K562 (cell line): Measurements from ENCODE around the gene RAB31. TPM values are rescaled to one million over a fixed set of nuclear protein-coding genes. Genes with fewer than 3 reads are reported as not detected.

Experiments
- BRD4 ChIP-seq: fragments of 200-600 bp; sonication (generic); IDR thresholded peaks from 2 replicates; pipeline ENCODE4 v1.6.1; 2017; ENCODE audit warnings: inconsistent platforms
- CREB1 ChIP-seq, 2 experiments: sonication (generic) in 1 of 2; formaldehyde crosslinking in 1 of 2; IDR thresholded peaks; 2 replicates each; pipeline versions ENCODE4 v1.6.1 to v1.8.0; 2012 to 2022; ENCODE audit warnings: inconsistent platforms in 1 of 2, mild to moderate bottlenecking in 1 of 2, missing genetic modification reagents in 1 of 2, moderate library complexity in 1 of 2
- DNMT1 ChIP-seq: fragments of 450-650 bp; IDR thresholded peaks from 2 replicates; pipeline ENCODE4 v1.6.1; 2016; ENCODE audit warnings: antibody characterized with exemption, mild to moderate bottlenecking
- ETS2 ChIP-seq: IDR thresholded peaks from 2 replicates; pipeline ENCODE4 v1.6.1; 2016; ENCODE audit warnings: borderline replicate concordance, missing genetic modification characterization, mild to moderate bottlenecking, moderate library complexity, missing compliant biosample characterization; ENCODE audit not compliant: poor library complexity, severe bottlenecking
- GTF2B ChIP-seq: IDR thresholded peaks from 2 replicates; pipeline ENCODE4 v1.6.1; 2011; ENCODE audit not compliant: insufficient read length; ENCODE audit errors: extremely low read depth
- HIVEP1 ChIP-seq: fragments of 250-450 bp; sonication (Bioruptor Pico); IDR thresholded peaks from 2 replicates; pipeline ENCODE4 v1.4.0; 2020; ENCODE audit warnings: mild to moderate bottlenecking
- IRF2 ChIP-seq: sonication (generic); formaldehyde crosslinking; IDR thresholded peaks from 2 replicates; pipeline ENCODE4 v1.8.1; 2022; ENCODE audit warnings: mild to moderate bottlenecking, missing genetic modification reagents
- KAT8 ChIP-seq: fragments of 450-650 bp; IDR thresholded peaks from 2 replicates; pipeline ENCODE4 v1.6.1; 2016; ENCODE audit warnings: low read depth, mild to moderate bottlenecking
- MTA2 ChIP-seq: fragments of 450-650 bp; IDR thresholded peaks from 2 replicates; pipeline ENCODE4 v1.6.1; 2016; ENCODE audit warnings: low read depth
- NRF1 ChIP-seq, 2 experiments: fragments of 450-650 bp; IDR thresholded peaks in 1 of 2; conservative IDR thresholded peaks in 1 of 2; 2 replicates each; pipeline ENCODE4 v1.6.1; 2014; ENCODE audit warnings: mild to moderate bottlenecking in 2 of 2
- PHF8 ChIP-seq: fragments of 200-600 bp; sonication (generic); IDR thresholded peaks from 2 replicates; pipeline ENCODE4 v1.6.1; 2012; ENCODE audit warnings: mixed run types, mild to moderate bottlenecking, inconsistent platforms, low read length, moderate library complexity, borderline replicate concordance
- SAFB ChIP-seq: fragments of 200-400 bp; formaldehyde crosslinking; IDR thresholded peaks from 2 replicates; pipeline ENCODE4 v1.6.1; 2017; ENCODE audit warnings: low read depth, low read length, borderline replicate concordance
- SAFB2 ChIP-seq: fragments of 200-400 bp; formaldehyde crosslinking; IDR thresholded peaks from 2 replicates; pipeline ENCODE4 v1.6.1; 2018; ENCODE audit warnings: borderline replicate concordance, low read length, low read depth, moderate library complexity; ENCODE audit not compliant: severe bottlenecking
- SIN3B ChIP-seq: fragments of 450-650 bp; IDR thresholded peaks from 2 replicates; pipeline ENCODE4 v1.6.1; 2017; ENCODE audit warnings: low read depth, mild to moderate bottlenecking, moderate library complexity
- SMARCE1 ChIP-seq: fragments of 450-650 bp; IDR thresholded peaks from 2 replicates; pipeline ENCODE4 v1.7.1; 2016; ENCODE audit warnings: mild to moderate bottlenecking
- SRSF1 ChIP-seq: fragments of 200-400 bp; formaldehyde crosslinking; IDR thresholded peaks from 2 replicates; pipeline ENCODE4 v1.6.1; 2017; ENCODE audit warnings: mild to moderate bottlenecking, low read depth, low read length, moderate library complexity
- ZNF263 ChIP-seq: sonication (generic); formaldehyde crosslinking; IDR thresholded peaks from 2 replicates; pipeline ENCODE4 v1.8.0; 2022; ENCODE audit warnings: mild to moderate bottlenecking, missing genetic modification reagents, borderline replicate concordance
- ZNF696 ChIP-seq: fragments of 250-450 bp; sonication (Bioruptor Pico); conservative IDR thresholded peaks from 2 replicates; pipeline ENCODE4 v1.4.0; 2020; ENCODE audit warnings: mild to moderate bottlenecking, moderate library complexity
- ZNF75A ChIP-seq: fragments of 450-650 bp; formaldehyde crosslinking; IDR thresholded peaks from 2 replicates; pipeline ENCODE4 v1.4.0; 2020; ENCODE audit warnings: mild to moderate bottlenecking
- polyA plus RNA-seq, 8 experiments: library from polyadenylated mRNA; depleted of rRNA in 4 of 8; stranded (reverse) in 5 of 8; unstranded in 3 of 8; fragments of >200 nt; fragmentation: Nextera tagmentation in 2 of 8; fragmentation: Illumina TruSeq in 1 of 8; extraction: Ambion mirVana in 2 of 8; extraction: Trizol in 1 of 8; gene quantifications; 2 replicates each; pipeline versions ENCODE4 v1.2.1 to v1.2.3, GENCODE V29; 2011 to 2014; ENCODE audit warnings: inconsistent platforms in 1 of 8, missing spikeins in 1 of 8
- total RNA-seq, 7 experiments: library from RNA; depleted of rRNA in 6 of 7; stranded (reverse); fragments of >200 nt in 6 of 7; fragmentation: Illumina TruSeq in 2 of 7; extraction: Trizol in 2 of 7; gene quantifications; 2 replicates each; pipeline versions ENCODE4 v1.2.1 to v1.2.3, GENCODE V29; 2011 to 2021; ENCODE audit warnings: low replicate concordance in 1 of 7
- TF ChIP-seq, protein P1 (sequence below): fragments of 450-650 bp; IDR thresholded peaks from 2 replicates; pipeline ENCODE4 v1.6.1; 2016; ENCODE audit warnings: low read depth

The RAB31 gene
- total and polyA plus RNA-seq, 9 of the 15 experiments (the other 6 are each of a cell fraction or from before 2014, with no cell fraction given), result 20.7 to 70.4 (median 41.3) TPM

- TF ChIP-seq, protein P1, sequence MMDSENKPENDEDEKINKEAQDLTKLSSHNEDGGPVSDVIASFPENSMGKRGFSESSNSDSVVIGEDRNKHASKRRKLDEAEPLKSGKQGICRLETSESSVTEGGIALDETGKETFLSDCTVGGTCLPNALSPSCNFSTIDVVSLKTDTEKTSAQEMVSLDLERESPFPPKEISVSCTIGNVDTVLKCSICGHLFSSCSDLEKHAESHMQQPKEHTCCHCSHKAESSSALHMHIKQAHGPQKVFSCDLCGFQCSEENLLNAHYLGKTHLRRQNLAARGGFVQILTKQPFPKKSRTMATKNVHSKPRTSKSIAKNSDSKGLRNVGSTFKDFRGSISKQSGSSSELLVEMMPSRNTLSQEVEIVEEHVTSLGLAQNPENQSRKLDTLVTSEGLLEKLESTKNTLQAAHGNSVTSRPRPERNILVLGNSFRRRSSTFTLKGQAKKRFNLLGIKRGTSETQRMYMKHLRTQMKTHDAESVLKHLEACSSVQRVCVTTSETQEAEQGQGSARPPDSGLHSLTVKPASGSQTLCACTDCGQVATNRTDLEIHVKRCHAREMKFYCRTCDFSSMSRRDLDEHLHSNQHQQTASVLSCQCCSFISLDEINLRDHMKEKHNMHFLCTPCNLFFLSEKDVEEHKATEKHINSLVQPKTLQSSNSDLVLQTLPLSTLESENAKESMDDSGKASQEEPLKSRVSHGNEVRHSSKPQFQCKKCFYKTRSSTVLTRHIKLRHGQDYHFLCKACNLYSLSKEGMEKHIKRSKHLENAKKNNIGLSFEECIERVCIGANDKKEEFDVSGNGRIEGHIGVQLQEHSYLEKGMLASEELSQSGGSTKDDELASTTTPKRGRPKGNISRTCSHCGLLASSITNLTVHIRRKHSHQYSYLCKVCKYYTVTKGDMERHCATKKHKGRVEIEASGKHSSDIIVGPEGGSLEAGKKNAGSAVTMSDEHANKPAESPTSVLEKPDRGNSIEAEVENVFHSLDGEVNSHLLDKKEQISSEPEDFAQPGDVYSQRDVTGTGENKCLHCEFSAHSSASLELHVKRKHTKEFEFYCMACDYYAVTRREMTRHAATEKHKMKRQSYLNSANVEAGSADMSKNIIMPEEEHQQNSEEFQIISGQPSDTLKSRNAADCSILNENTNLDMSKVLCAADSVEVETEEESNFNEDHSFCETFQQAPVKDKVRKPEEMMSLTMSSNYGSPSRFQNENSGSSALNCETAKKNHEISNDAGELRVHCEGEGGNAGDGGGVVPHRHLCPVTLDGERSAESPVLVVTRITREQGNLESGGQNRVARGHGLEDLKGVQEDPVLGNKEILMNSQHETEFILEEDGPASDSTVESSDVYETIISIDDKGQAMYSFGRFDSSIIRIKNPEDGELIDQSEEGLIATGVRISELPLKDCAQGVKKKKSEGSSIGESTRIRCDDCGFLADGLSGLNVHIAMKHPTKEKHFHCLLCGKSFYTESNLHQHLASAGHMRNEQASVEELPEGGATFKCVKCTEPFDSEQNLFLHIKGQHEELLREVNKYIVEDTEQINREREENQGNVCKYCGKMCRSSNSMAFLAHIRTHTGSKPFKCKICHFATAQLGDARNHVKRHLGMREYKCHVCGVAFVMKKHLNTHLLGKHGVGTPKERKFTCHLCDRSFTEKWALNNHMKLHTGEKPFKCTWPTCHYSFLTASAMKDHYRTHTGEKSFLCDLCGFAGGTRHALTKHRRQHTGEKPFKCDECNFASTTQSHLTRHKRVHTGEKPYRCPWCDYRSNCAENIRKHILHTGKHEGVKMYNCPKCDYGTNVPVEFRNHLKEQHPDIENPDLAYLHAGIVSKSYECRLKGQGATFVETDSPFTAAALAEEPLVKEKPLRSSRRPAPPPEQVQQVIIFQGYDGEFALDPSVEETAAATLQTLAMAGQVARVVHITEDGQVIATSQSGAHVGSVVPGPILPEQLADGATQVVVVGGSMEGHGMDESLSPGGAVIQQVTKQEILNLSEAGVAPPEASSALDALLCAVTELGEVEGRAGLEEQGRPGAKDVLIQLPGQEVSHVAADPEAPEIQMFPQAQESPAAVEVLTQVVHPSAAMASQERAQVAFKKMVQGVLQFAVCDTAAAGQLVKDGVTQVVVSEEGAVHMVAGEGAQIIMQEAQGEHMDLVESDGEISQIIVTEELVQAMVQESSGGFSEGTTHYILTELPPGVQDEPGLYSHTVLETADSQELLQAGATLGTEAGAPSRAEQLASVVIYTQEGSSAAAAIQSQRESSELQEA, result no peak
- peak; percentile 68; the same call in 1 of the 2 replicates for TF ChIP-seq CREB1 (IDR thresholded peaks at IDR 0.05)
- TF ChIP-seq CREB1 (CRISPR knock-in tag; IDR thresholded peaks at IDR 0.05), result peak; percentile 8; the same call in 1 of the 2 replicates
- no peak for TF ChIP-seq PHF8
- TF ChIP-seq MTA2, result peak; percentile 99
- no peak for TF ChIP-seq HIVEP1
- TF ChIP-seq GTF2B, result no peak
- peak; percentile 99 for TF ChIP-seq SMARCE1
- TF ChIP-seq IRF2 (CRISPR knock-in tag), result no peak
- no peak for TF ChIP-seq ZNF75A (CRISPR knock-in tag)
- no peak for TF ChIP-seq SAFB
- TF ChIP-seq DNMT1, result no peak
- no peak for TF ChIP-seq ETS2 (tag)
- no peak for TF ChIP-seq SRSF1
- 0 out of 2 replicates have a peak, but pooled peaks have one; percentile 23 for TF ChIP-seq ZNF696
- TF ChIP-seq SIN3B, result no peak
- TF ChIP-seq BRD4, result no peak
- peak; percentile 61; the same call in 1 of the 2 replicates for TF ChIP-seq ZNF263 (CRISPR knock-in tag)
- no peak for TF ChIP-seq KAT8
- no peak; a peak in 1 of 4 replicates for TF ChIP-seq NRF1 (conservative IDR thresholded peaks at IDR 0.05 in 1 of 2, IDR thresholded peaks at IDR 0.05 in 1 of 2)
- TF ChIP-seq SAFB2, result no peak
Observed at GRCh38 chr18:9803063-9803697, 95.1 kb downstream of the RAB31 start (continued).
